NAMALWA (cell line): ENCODE results near the gene MPO.
A peak's percentile ranks its signal among the peaks of the same experiment; 100 is the strongest.

Source experiments
- DNase-seq: peaks from one replicate; pipeline ENCODE4 v3.0.0-alpha.2; 2015; ENCODE audit warnings: low spot score

MPO gene

GRCh38 chr17:58278661-58279015 is 2.1 kb downstream of the MPO start:
- no peak for DNase-seq

- no peak for DNase-seq
Observed at GRCh38 chr17:58277802-58278595, 2.7 kb downstream of the MPO start.

- peak; percentile 60 for DNase-seq
Observed at GRCh38 chr17:58277107-58277801, 3.5 kb downstream of the MPO start.

GRCh38 chr17:58276423-58276822 is 4.3 kb downstream of the MPO start:
- no peak for DNase-seq

- no peak for DNase-seq
Observed at GRCh38 chr17:58275417-58275816, 5.3 kb downstream of the MPO start.

GRCh38 chr17:58273453-58274104 is 7.2 kb downstream of the MPO start:
- no peak for DNase-seq

GRCh38 chr17:58272367-58273280 is 8.1 kb downstream of the MPO start:
- DNase-seq, result no peak

GRCh38 chr17:58271216-58271931 is 9.4 kb downstream of the MPO start:
- DNase-seq, result no peak

GRCh38 chr17:58270476-58271215 is 10.1 kb downstream of the MPO start:
- no peak for DNase-seq

GRCh38 chr17:58269557-58270291 is 11.0 kb downstream of the MPO start:
- DNase-seq, result no peak

GRCh38 chr17:58268774-58269556 is 11.8 kb downstream of the MPO start:
- no peak for DNase-seq

- no peak for DNase-seq
Observed at GRCh38 chr17:58268326-58268725, 12.4 kb downstream of the MPO start.

- no peak for DNase-seq
Observed at GRCh38 chr17:58267347-58268324, 13.1 kb downstream of the MPO start.

GRCh38 chr17:58265902-58266875 is 14.5 kb downstream of the MPO start:
- DNase-seq, result no peak

- DNase-seq, result no peak
Observed at GRCh38 chr17:58265271-58265670, 15.5 kb downstream of the MPO start.

GRCh38 chr17:58264407-58265103 is 16.2 kb downstream of the MPO start:
- no peak for DNase-seq
